Heart right ventricle (tissue), 16 donors: Measurements from ENCODE around the gene ZNF236. TPM values are rescaled to one million over a fixed set of nuclear protein-coding genes. Genes with fewer than 3 reads are reported as not detected.

Source experiments
- ATAC-seq, 8 donors: fragments of 200-7000 bp; cut with Tn5 transposase; one replicate each; pipeline ENCODE4 v1.9.1; 2020; ENCODE audit warnings: mild to moderate bottlenecking in 8 of 8, moderate library complexity in 8 of 8, moderate number of reproducible peaks in 1 of 8
- DNase-seq, 2 donors: peaks; one replicate each; pipeline ENCODE4 v3.0.0-alpha.2; 2020
- H3K27ac ChIP-seq, 10 donors: fragments of 200-600 bp; sonication (generic) in 2 of 10; one replicate each; pipeline versions ENCODE4 v1.5.0 to v1.8.0; 2020 to 2022; ENCODE audit warnings: mild to moderate bottlenecking in 3 of 10
- H3K27me3 ChIP-seq, 7 donors: fragments of 200-600 bp; one replicate each; pipeline ENCODE4 v1.8.0; 2021 to 2022; ENCODE audit warnings: mild to moderate bottlenecking in 2 of 7
- H3K36me3 ChIP-seq, 9 donors: fragments of 200-600 bp; sonication (generic) in 1 of 9; one replicate each; pipeline versions ENCODE4 v1.5.0 to v1.8.0; 2020 to 2022; ENCODE audit warnings: mild to moderate bottlenecking in 2 of 9
- H3K4me1 ChIP-seq, 9 donors: fragments of 200-600 bp; sonication (generic) in 1 of 9; one replicate each; pipeline versions ENCODE4 v1.5.0 to v1.8.0; 2020 to 2022; ENCODE audit warnings: mild to moderate bottlenecking in 4 of 9
- H3K4me3 ChIP-seq, 10 donors: fragments of 200-600 bp; sonication (generic) in 2 of 10; one replicate each; pipeline versions ENCODE4 v1.5.0 to v1.8.0; 2020 to 2022; ENCODE audit warnings: mild to moderate bottlenecking in 7 of 10, moderate library complexity in 2 of 10
- H3K9me3 ChIP-seq, 11 donors: fragments of 200-600 bp in 10 of 11; sonication (generic) in 2 of 11; one replicate each; pipeline versions ENCODE4 v1.5.0 to v1.8.0; 2013 to 2022; ENCODE audit warnings: mild to moderate bottlenecking in 2 of 11, control low read depth in 1 of 11, moderate library complexity in 1 of 11
- CTCF ChIP-seq, 9 donors: fragments of 200-600 bp; sonication (generic) in 2 of 9; IDR thresholded peaks; one replicate each; pipeline versions ENCODE4 v1.5.0 to v1.8.0; 2021 to 2022; ENCODE audit warnings: antibody characterized with exemption in 9 of 9, mild to moderate bottlenecking in 5 of 9, moderate library complexity in 1 of 9
- WGBS, 2 donors: extraction: QIAGEN DNeasy Blood & Tissue Kit; methylation state at CpG; one replicate each; pipeline ENCODE4 v1.1.7; 2013; ENCODE audit warnings: inconsistent platforms in 1 of 2; 5-methylcytosine and 5-hydroxymethylcytosine counted together
- intact Hi-C, 10 donors: fragments of 100-400 bp; cut with DNase I; formaldehyde crosslinking; loops; one replicate each; pipeline versions ENCODE4 v1.11.1 to v1.14.2; 2022
- polyA plus RNA-seq, 2 donors: library from polyadenylated mRNA; stranded (reverse); fragments of 200-250 nt; gene quantifications; one replicate each; pipeline ENCODE4 v1.2.3, GENCODE V29; 2013
- total RNA-seq, 10 donors: library from RNA; stranded (reverse); fragmentation: NEBNext Ultra II Directional in 3 of 10; extraction: Animal tissue kit (Norgen Biotek cat#: 25700) in 3 of 10; gene quantifications; one replicate each; pipeline versions ENCODE4 v1.2.1 to v1.2.4, GENCODE V29; 2021 to 2023
- donor health status: Arrhythmogenic right ventricular cardiomyopathy.
- donor health status: ischemic (EF 13 %, LVEDD 7.1; RV severe dilation, severe dysfunction).
- donor health status: healthy with polysubstance abuse.
- donor health status: DM: no; HTN: yes; CAD: no.
- donor health status: DM: no; HTN: no; CAD: no.
- donor health status: ischemic (EF 25% LVEDD 6.9; RV normal size, moderate dysfunction).
- donor health status: ischemic (EF 25% LVEDD 5.7; RV mildly dilated, moderate dysfunction).
- donor health status: healthy.
- donor health status: DM: yes; HTN: yes; CAD: no.
- donor health status: Ischemic cardiomyopathy.
- donor health status: ischemic (EF 35%, LVEDD 5.7; RV mildly dilated, moderate dysfunction).
- donor health status: nonischemic (EF 11% LVEDD 7.7; RV severe dilation, severe dysfunction).
- donor health status: DM: yes; HTN: yes; CAD: no.
- donor health status: PGD.
- donor health status: ischemic (EF 29% LVEDD 5.4; RV normal size, mild dysfunction).
- donor health status: nonischemic (EF 23%, LVEDD 6.1; RV moderate dilation, normal function).

The ZNF236 gene
- total and polyA plus RNA-seq, 12 donors, result 0.75 to 14.9 (median 12.1) TPM

- no peak for TF ChIP-seq CTCF (IDR thresholded peaks at IDR 0.05)
- WGBS, 2 donors, result 96 to 97% methylated on average over 11 of the region's 11 CpGs
Observed at GRCh38 chr18:76956648-76957047, 134.3 kb downstream of the ZNF236 start.

GRCh38 chr18:76957384-76958355 is 135.3 kb downstream of the ZNF236 start:
- no peak for TF ChIP-seq CTCF (IDR thresholded peaks at IDR 0.05)
- Histone ChIP-seq H3K27ac (no peak overlapping the region), H3K27me3 (no peaks in the 10 kb centered on the region), H3K4me1 (peaks cover 0 to 34% (median 20%) of the 10 kb centered on the region in 9 donors), H3K9me3 (peaks cover 0 to 8% (median 0%) of the 10 kb centered on the region in 11 donors), H3K4me3 (no peak overlapping the region), H3K36me3 (peaks cover 0 to 87% (median 42%) of the 10 kb centered on the region in 9 donors)
- no peak for ATAC-seq
- intact Hi-C loops, result no loop called here
- DNase-seq, result no peak
- 89 to 90% methylated on average over 18 of the region's 18 CpGs for WGBS, 2 donors

More at GRCh38 chr18:76956648-76957047, 134.3 kb downstream of the ZNF236 start:
- H3K36me3 ChIP-seq, result peaks cover 0 to 87% (median 42%) of the 10 kb centered on the region in 9 donors
- ATAC-seq, result no peak
- DNase-seq, result no peak
- intact Hi-C loops, result no loop called here
- no peaks in the 10 kb centered on the region for H3K9me3 ChIP-seq
- no peaks in the 10 kb centered on the region for H3K27me3 ChIP-seq
- no peak overlapping the region for H3K4me3 ChIP-seq
- H3K27ac ChIP-seq, result no peak overlapping the region
- peaks cover 0 to 34% (median 20%) of the 10 kb centered on the region in 9 donors for H3K4me1 ChIP-seq

GRCh38 chr18:76958692-76959341 is 136.5 kb downstream of the ZNF236 start:
- Histone ChIP-seq H3K9me3 (peaks cover 0 to 8% (median 0%) of the 10 kb centered on the region in 11 donors), H3K36me3 (peaks cover 0 to 83% (median 42%) of the 10 kb centered on the region in 9 donors), H3K4me3 (no peak overlapping the region), H3K4me1 (peaks cover 0 to 24% (median 14%) of the 10 kb centered on the region in 9 donors), H3K27me3 (no peaks in the 10 kb centered on the region), H3K27ac (no peak overlapping the region)
- ATAC-seq (peak in 7 of 8 donors; percentile 17 to 63 (median 40)), DNase-seq (peak in 1 of 2 donors; percentile 31)
- 49% methylated on average over 16 of the region's 16 CpGs for WGBS, 2 donors
- intact Hi-C loops, result no loop called here
- no peak for TF ChIP-seq CTCF (IDR thresholded peaks at IDR 0.05)

- Histone ChIP-seq H3K36me3 (peaks cover 0 to 76% (median 42%) of the 10 kb centered on the region in 9 donors), H3K9me3 (peaks cover 0 to 8% (median 0%) of the 10 kb centered on the region in 11 donors), H3K27ac (no peak overlapping the region), H3K27me3 (no peaks in the 10 kb centered on the region), H3K4me1 (peaks cover 0 to 18% (median 11%) of the 10 kb centered on the region in 9 donors), H3K4me3 (no peak overlapping the region)
- ATAC-seq, result no peak
- WGBS, 2 donors, result 92 to 94% methylated on average over 8 of the region's 8 CpGs
- no peak for DNase-seq
- no peak for TF ChIP-seq CTCF (IDR thresholded peaks at IDR 0.05)
- intact Hi-C loops, result no loop called here
Observed at GRCh38 chr18:76959605-76960004, 137.2 kb downstream of the ZNF236 start.
